AG09319 (cell line): ENCODE data around the gene POC5.

ENCODE experiments used
- DNase-seq: peaks from one replicate; pipeline ENCODE4 v3.0.0-alpha.2; 2010; ENCODE audit warnings: low read depth; ENCODE audit errors: extremely low read depth
- TF ChIP-seq, protein P1 (sequence below): IDR thresholded peaks from 2 replicates; pipeline ENCODE4 v1.5.1; 2011; ENCODE audit warnings: low read depth, mild to moderate bottlenecking, inconsistent platforms, low read length, moderate library complexity

Gene POC5

GRCh38 chr5:75660678-75661465 is 56.4 kb downstream of the POC5 start:
- TF ChIP-seq, protein P1, sequence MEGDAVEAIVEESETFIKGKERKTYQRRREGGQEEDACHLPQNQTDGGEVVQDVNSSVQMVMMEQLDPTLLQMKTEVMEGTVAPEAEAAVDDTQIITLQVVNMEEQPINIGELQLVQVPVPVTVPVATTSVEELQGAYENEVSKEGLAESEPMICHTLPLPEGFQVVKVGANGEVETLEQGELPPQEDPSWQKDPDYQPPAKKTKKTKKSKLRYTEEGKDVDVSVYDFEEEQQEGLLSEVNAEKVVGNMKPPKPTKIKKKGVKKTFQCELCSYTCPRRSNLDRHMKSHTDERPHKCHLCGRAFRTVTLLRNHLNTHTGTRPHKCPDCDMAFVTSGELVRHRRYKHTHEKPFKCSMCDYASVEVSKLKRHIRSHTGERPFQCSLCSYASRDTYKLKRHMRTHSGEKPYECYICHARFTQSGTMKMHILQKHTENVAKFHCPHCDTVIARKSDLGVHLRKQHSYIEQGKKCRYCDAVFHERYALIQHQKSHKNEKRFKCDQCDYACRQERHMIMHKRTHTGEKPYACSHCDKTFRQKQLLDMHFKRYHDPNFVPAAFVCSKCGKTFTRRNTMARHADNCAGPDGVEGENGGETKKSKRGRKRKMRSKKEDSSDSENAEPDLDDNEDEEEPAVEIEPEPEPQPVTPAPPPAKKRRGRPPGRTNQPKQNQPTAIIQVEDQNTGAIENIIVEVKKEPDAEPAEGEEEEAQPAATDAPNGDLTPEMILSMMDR: no peak

GRCh38 chr5:75659791-75660450 is 57.3 kb downstream of the POC5 start:
- TF ChIP-seq, protein P1: no peak
- DNase-seq: no peak

More at GRCh38 chr5:75660678-75661465, 56.4 kb downstream of the POC5 start:
- no peak for DNase-seq

DNA sequence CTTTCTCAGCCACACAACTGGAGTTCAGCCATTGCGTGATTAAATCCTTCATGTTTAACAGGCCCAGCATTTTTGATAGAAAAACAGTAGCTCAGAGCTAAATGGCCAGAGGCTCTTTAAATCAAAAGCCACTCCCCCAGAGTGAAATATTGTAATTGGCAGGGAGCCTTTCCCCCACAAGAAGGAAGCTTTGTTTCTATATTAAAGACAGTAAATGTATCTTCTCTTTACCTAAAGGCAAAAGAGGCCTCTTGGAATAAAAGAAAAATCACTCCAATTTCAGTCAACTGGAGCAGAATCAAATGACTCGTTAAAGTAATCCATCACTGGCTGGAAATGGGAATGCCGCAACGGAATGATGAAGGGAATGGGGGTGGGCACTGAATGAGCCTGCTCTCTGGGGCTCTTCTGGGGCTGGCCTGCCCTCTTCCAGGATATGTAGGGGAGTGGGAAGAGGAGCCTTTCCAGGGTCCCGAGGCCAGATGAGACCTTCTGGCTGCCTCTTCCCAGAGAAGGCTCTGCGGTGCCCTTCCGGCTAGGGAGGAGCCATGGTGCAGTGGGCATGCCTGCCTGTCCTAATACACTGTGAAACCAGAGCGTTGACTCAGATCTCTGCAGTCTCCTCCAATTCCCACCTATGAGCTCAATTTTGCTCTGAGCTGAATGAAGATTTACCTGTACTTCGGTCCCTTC is 60.8 kb downstream of the POC5 start:
- TF ChIP-seq, protein P1: no peak
- no peak for DNase-seq

GRCh38 chr5:75654693-75655295 is 62.4 kb downstream of the POC5 start:
- TF ChIP-seq, protein P1: no peak
- no peak for DNase-seq

DNA sequence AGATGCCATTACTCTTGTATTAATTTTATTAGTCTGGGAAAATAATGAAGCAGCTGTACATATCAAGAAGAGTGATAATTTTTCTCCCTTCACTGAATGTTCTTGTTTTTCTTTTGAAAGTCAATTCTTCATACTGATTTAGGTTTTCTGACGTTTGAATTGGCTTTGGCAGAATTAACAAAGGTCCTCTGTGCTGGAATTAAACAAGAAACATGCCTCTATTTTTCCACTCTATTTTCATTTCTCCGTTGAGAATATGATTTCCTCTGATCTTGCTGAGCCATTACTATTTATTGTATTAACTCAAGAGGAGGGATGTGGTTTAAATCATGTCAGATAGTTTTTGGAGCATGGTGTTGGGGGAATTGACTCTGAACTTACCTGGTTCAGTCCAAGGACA is 63.7 kb downstream of the POC5 start:
- DNase-seq: no peak
- TF ChIP-seq, protein P1: no peak

DNA sequence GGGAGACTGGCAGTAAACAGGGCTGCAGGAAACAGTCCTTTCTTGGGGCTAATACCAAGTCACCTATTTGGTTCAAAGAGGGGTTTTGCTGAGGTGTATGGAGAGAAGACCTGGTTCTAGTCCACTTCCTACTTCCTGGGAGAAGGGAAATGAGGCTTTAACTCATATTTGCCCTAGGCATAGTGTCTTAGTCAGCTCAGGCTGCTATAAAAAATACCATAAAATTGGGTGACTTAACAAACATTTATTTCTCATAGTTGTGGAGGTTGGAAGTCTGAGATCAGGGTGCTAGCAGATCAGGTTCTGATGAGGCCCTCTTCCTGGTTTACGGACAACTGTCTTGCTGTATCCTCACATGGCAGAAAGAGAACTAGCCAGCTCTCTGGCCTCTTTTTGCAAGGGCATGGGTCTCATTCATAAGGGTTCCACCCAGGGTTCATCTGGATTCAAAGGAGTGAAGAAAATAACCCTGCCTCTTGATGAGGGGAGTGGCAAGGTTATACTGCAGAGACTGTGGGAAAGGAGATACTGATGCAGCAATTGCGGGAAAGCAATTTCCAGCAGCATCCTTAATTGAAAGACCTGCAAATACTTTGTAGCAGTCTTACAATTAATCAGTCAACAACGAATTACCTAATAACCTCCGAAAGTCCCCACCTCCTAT is 65.5 kb downstream of the POC5 start:
- TF ChIP-seq, protein P1: no peak
- no peak for DNase-seq
